ENCODE data around the gene TGFB2. TPM values are rescaled to one million over a fixed set of nuclear protein-coding genes. Genes with fewer than 3 reads are reported as not detected.

The TGFB2 gene
- total and polyA plus RNA-seq, 2 donors (not counting 1 experiment from before 2014, with no cell fraction given): 0.55 to 0.76 TPM

- no peak overlapping the region for H2AFZ ChIP-seq (ENCODE audit: insufficient read depth, low read depth, low read length, poor library complexity, severe bottlenecking)
- TF ChIP-seq EZH2 (IDR thresholded peaks at IDR 0.05; ENCODE audit: borderline replicate concordance, insufficient read depth, low read depth, low read length, poor library complexity, severe bottlenecking): no peak
- no peak for TF ChIP-seq CTCF (IDR thresholded peaks at IDR 0.05)
- no peak for ATAC-seq (ENCODE audit: low read depth)
- no peaks in the 10 kb centered on the region for H3K27me3 ChIP-seq (replicated peaks in 1 of 4; ENCODE audit: control extremely low read depth in 1 of 4, control insufficient read depth in 3 of 4, insufficient read depth in 4 of 4, low read length in 3 of 4)
- no peaks in the 10 kb centered on the region for H3K4me1 ChIP-seq (ENCODE audit: control insufficient read depth in 2 of 2, insufficient read depth in 2 of 2, low read length in 2 of 2)
- H3K4me2 ChIP-seq (replicated peaks; ENCODE audit: low read depth, low read length, poor library complexity, severe bottlenecking): no peak overlapping the region
- no peak overlapping the region for H3K27ac ChIP-seq (ENCODE audit: low read length in 2 of 2)
- POLR2A ChIA-PET: no interaction called here
- WGBS (ENCODE audit: insufficient coverage): no CpG with 5 or more reads among the region's 1 CpG
- no peaks in the 10 kb centered on the region for H4K20me1 ChIP-seq (ENCODE audit: control insufficient read depth, insufficient read depth, low read length, poor library complexity, severe bottlenecking)
- CTCF ChIA-PET: no interaction called here
- no peaks in the 10 kb centered on the region for H3K79me2 ChIP-seq (ENCODE audit: control insufficient read depth, insufficient read depth, low read length)
- Mint-ChIP-seq H3K9me3 (ENCODE audit: insufficient read depth) (no peaks in the 10 kb centered on the region), H3K27ac (no peak overlapping the region), H3K27me3 (no peaks in the 10 kb centered on the region), H3K4me1 (no peaks in the 10 kb centered on the region), H3K4me3 (no peak overlapping the region)
- peaks cover 0 to 8% (median 0%) of the 10 kb centered on the region in 3 donors for H3K9me3 ChIP-seq (ENCODE audit: control extremely low read depth in 1 of 3, control insufficient read depth in 2 of 3, insufficient read depth in 1 of 3, low read length in 2 of 3)
- intact Hi-C loops (cut with micrococcal nuclease): no loop called here
- H3K36me3 ChIP-seq (replicated peaks in 1 of 2; ENCODE audit: control extremely low read depth in 1 of 2, control insufficient read depth in 1 of 2, extremely low read depth in 1 of 2, insufficient read depth in 2 of 2, low read length in 1 of 2): no peaks in the 10 kb centered on the region
- DNase-seq: no peak
- H3K4me3 ChIP-seq (ENCODE audit: control extremely low read depth in 1 of 5, extremely low read depth in 1 of 5, insufficient read depth in 1 of 5, low read depth in 2 of 5, low read length in 4 of 5): no peak overlapping the region
- H3K9ac ChIP-seq (ENCODE audit: low read length): no peak overlapping the region
Observed at GRCh38 chr1:218415726-218416125, 70.6 kb downstream of the TGFB2 start.

- DNase-seq: no peak
- H3K4me1 Mint-ChIP-seq: no peaks in the 10 kb centered on the region
- intact Hi-C loops (cut with micrococcal nuclease): no loop called here
- no peak overlapping the region for H3K4me2 ChIP-seq (replicated peaks; ENCODE audit: low read depth, low read length, poor library complexity, severe bottlenecking)
- H3K4me3 ChIP-seq (ENCODE audit: control extremely low read depth in 1 of 5, extremely low read depth in 1 of 5, insufficient read depth in 1 of 5, low read depth in 2 of 5, low read length in 4 of 5): no peak overlapping the region
- H3K27ac ChIP-seq (ENCODE audit: low read length in 2 of 2): no peak overlapping the region
- no peaks in the 10 kb centered on the region for H3K79me2 ChIP-seq (ENCODE audit: control insufficient read depth, insufficient read depth, low read length)
- peaks cover 0 to 8% (median 0%) of the 10 kb centered on the region in 3 donors for H3K9me3 ChIP-seq (ENCODE audit: control extremely low read depth in 1 of 3, control insufficient read depth in 2 of 3, insufficient read depth in 1 of 3, low read length in 2 of 3)
- no peaks in the 10 kb centered on the region for H3K9me3 Mint-ChIP-seq (ENCODE audit: insufficient read depth)
- no peak overlapping the region for H3K9ac ChIP-seq (ENCODE audit: low read length)
- ATAC-seq (ENCODE audit: low read depth): no peak
- H3K27me3 ChIP-seq (replicated peaks in 1 of 4; ENCODE audit: control extremely low read depth in 1 of 4, control insufficient read depth in 3 of 4, insufficient read depth in 4 of 4, low read length in 3 of 4): no peaks in the 10 kb centered on the region
- no peaks in the 10 kb centered on the region for H4K20me1 ChIP-seq (ENCODE audit: control insufficient read depth, insufficient read depth, low read length, poor library complexity, severe bottlenecking)
- no peaks in the 10 kb centered on the region for H3K27me3 Mint-ChIP-seq
- H2AFZ ChIP-seq (ENCODE audit: insufficient read depth, low read depth, low read length, poor library complexity, severe bottlenecking): no peak overlapping the region
- no peaks in the 10 kb centered on the region for H3K4me1 ChIP-seq (ENCODE audit: control insufficient read depth in 2 of 2, insufficient read depth in 2 of 2, low read length in 2 of 2)
- ChIA-PET POLR2A (no interaction called here), CTCF (no interaction called here)
- H3K4me3 Mint-ChIP-seq: no peak overlapping the region
- TF ChIP-seq CTCF (IDR thresholded peaks at IDR 0.05): no peak
- no peak for TF ChIP-seq EZH2 (IDR thresholded peaks at IDR 0.05; ENCODE audit: borderline replicate concordance, insufficient read depth, low read depth, low read length, poor library complexity, severe bottlenecking)
- no peak overlapping the region for H3K27ac Mint-ChIP-seq
- no peaks in the 10 kb centered on the region for H3K36me3 ChIP-seq (replicated peaks in 1 of 2; ENCODE audit: control extremely low read depth in 1 of 2, control insufficient read depth in 1 of 2, extremely low read depth in 1 of 2, insufficient read depth in 2 of 2, low read length in 1 of 2)
Observed at GRCh38 chr1:218421531-218421930, 76.4 kb downstream of the TGFB2 start.
